Kidney (tissue), 22 donors: ENCODE results near the gene PXDN. TPM values are rescaled to one million over a fixed set of nuclear protein-coding genes. Genes with fewer than 3 reads are reported as not detected.

ENCODE experiments used
- DNase-seq, 5 donors: peaks; one replicate each; pipeline ENCODE4 v3.0.0-alpha.2; 2013 to 2020
- FAIRE-seq: peaks from 2 replicates; lab custom pipeline; 2012; peaks lifted over from hg19 to GRCh38; lab: Jason Lieb, UNC
- H3K27ac ChIP-seq, 2 donors: one replicate each; pipeline ENCODE4 v1.7.0; 2013; ENCODE audit warnings: low read depth in 2 of 2, low read length in 2 of 2, inconsistent platforms in 1 of 2
- H3K27me3 ChIP-seq: one replicate; pipeline ENCODE4 v1.7.1; 2013; ENCODE audit warnings: low read length, inconsistent platforms; ENCODE audit not compliant: control insufficient read depth, insufficient read depth
- H3K36me3 ChIP-seq, 3 donors: one replicate each; pipeline versions ENCODE4 v1.7.0 to v1.7.1; 2013; ENCODE audit warnings: low read length in 3 of 3, control low read depth in 1 of 3, inconsistent platforms in 1 of 3; ENCODE audit not compliant: insufficient read depth in 3 of 3, control insufficient read depth in 2 of 3
- H3K4me1 ChIP-seq, 3 donors: one replicate each; pipeline versions ENCODE4 v1.7.0 to v1.7.1; 2013; ENCODE audit warnings: low read length in 3 of 3, inconsistent platforms in 1 of 3, low read depth in 1 of 3; ENCODE audit not compliant: control insufficient read depth in 2 of 3, insufficient read depth in 2 of 3
- H3K4me3 ChIP-seq, 3 donors: one replicate each; pipeline versions ENCODE4 v1.7.0 to v1.8.1; 2013; ENCODE audit warnings: low read length in 3 of 3, control low read depth in 1 of 3, inconsistent platforms in 1 of 3
- H3K9ac ChIP-seq, 3 donors: one replicate each; pipeline versions ENCODE4 v1.7.0 to v1.7.1; 2013; ENCODE audit warnings: low read length in 3 of 3, control low read depth in 1 of 3, inconsistent platforms in 1 of 3
- H3K9me3 ChIP-seq, 3 donors: one replicate each; pipeline versions ENCODE4 v1.7.0 to v1.7.1; 2013; ENCODE audit warnings: low read length in 3 of 3, control low read depth in 1 of 3, inconsistent platforms in 1 of 3; ENCODE audit not compliant: control insufficient read depth in 2 of 3, insufficient read depth in 1 of 3
- CTCF ChIP-seq: IDR thresholded peaks from 3 replicates; pipeline ENCODE4 v1.5.1; 2012; ENCODE audit warnings: mild to moderate bottlenecking, moderate library complexity, borderline replicate concordance; ENCODE audit not compliant: insufficient read depth; ENCODE audit errors: extremely low read depth
- intact Hi-C: fragments of 100-400 bp; cut with DNase I; formaldehyde crosslinking; loops from one replicate; pipeline ENCODE4 v1.11.1; 2022
- long read RNA-seq, 10 donors: library from polyadenylated mRNA in 1 of 10; unstranded in 1 of 10; transcript quantifications; one replicate each; pipeline ENCODE4 v2.0.0 and lab custom pipeline, GENCODE V29; 2021 to 2026
- polyA plus RNA-seq: library from polyadenylated mRNA; stranded (reverse); fragments of 350-450 nt; fragmentation: Illumina TruSeq; extraction: RNeasy Lipid Tissue Mini Kit (QIAGEN cat#74804); gene quantifications from one replicate; pipeline ENCODE4 v1.2.3, GENCODE V29; 2014; ENCODE audit warnings: low read depth, low replicate concordance; ENCODE audit not compliant: insufficient read depth
- total RNA-seq: library from RNA; stranded (reverse); fragmentation: NEBNext Ultra II Directional; extraction: Animal tissue kit (Norgen Biotek cat#: 25700); gene quantifications from one replicate; pipeline ENCODE4 v1.2.1, GENCODE V29; 2021
- donor health status: control.
- donor health status: control.
- donor health status: control.
- donor health status: control.
- donor health status: control.
- donor health status: DM: yes; HTN: yes; CAD: no.
- donor health status: Normal renal cell carcinoma (clear cell type).

The PXDN gene
- 42.3 TPM for total RNA-seq
- polyA plus RNA-seq = 4.7 TPM
- long read RNA-seq, donor 1, full-length matches to known transcripts = 4 of 33 reads
- long read RNA-seq, donor 1, partial matches to known transcripts = 29 of 33 reads
- long read RNA-seq, donor 1, other reads (novel, unspliced or antisense) = 0 of 33 reads
- long read RNA-seq, donor 2, full-length matches to known transcripts = 7 of 34 reads
- long read RNA-seq, donor 2, partial matches to known transcripts = 27 of 34 reads
- long read RNA-seq, donor 2, other reads (novel, unspliced or antisense) = 0 of 34 reads
- long read RNA-seq, donor 3, full-length matches to known transcripts = 6 of 17 reads
- long read RNA-seq, donor 3, partial matches to known transcripts = 11 of 17 reads
- long read RNA-seq, donor 3, other reads (novel, unspliced or antisense) = 0 of 17 reads
- long read RNA-seq, donor 4, full-length matches to known transcripts = 7 of 56 reads
- long read RNA-seq, donor 4, partial matches to known transcripts = 49 of 56 reads
- long read RNA-seq, donor 4, other reads (novel, unspliced or antisense) = 0 of 56 reads
- long read RNA-seq, donor 5, full-length matches to known transcripts = 1 of 1 reads
- long read RNA-seq, donor 5, partial matches to known transcripts = 0 of 1 reads
- long read RNA-seq, donor 5, other reads (novel, unspliced or antisense) = 0 of 1 reads
- long read RNA-seq, donor 6 = 0 reads
- long read RNA-seq, donor 7, full-length matches to known transcripts = 9 of 41 reads
- long read RNA-seq, donor 7, partial matches to known transcripts = 24 of 41 reads
- long read RNA-seq, donor 7, other reads (novel, unspliced or antisense) = 8 of 41 reads
- long read RNA-seq, donor 8, partial matches to known transcripts = 42 of 45 reads
- long read RNA-seq, donor 8, other reads (novel, unspliced or antisense) = 0 of 45 reads
- long read RNA-seq, donor 9, partial matches to known transcripts = 16 of 20 reads
- long read RNA-seq, donor 9, other reads (novel, unspliced or antisense) = 0 of 20 reads
- long read RNA-seq, donor 10, full-length matches to known transcripts = 2 of 23 reads
- long read RNA-seq, donor 10, partial matches to known transcripts = 21 of 23 reads
- long read RNA-seq, donor 10, other reads (novel, unspliced or antisense) = 0 of 23 reads

GRCh38 chr2:1744446-1745170 lies at the start of gene PXDN:
Gene PXDN, minus strand, starts transcription at chr2:1744515. Its CDS starts 60 bp downstream, at chr2:1744455.
- Histone ChIP-seq H3K9me3 (no peaks in the 10 kb centered on the region), H3K4me1 (no peaks in the 10 kb centered on the region), H3K9ac (no peak within 1 kb of the TSS), H3K27ac (peak within 1 kb of the TSS; percentile 74 to 86), H3K36me3 (no peaks in the 10 kb centered on the region), H3K4me3 (peak within 1 kb of the TSS in 2 of 3 donors; percentile 37 to 62), H3K27me3 (no peaks in the 10 kb centered on the region)
- TF ChIP-seq CTCF = no peak
- FAIRE-seq = no peak
- DNase-seq = peak; percentile 75 to 91 (median 83)
- intact Hi-C loops = loop anchor here (5.0 kb wide), 1 partner anchor 152 kb away; no protein-coding TSS in a partner anchor

GRCh38 chr2:1793868-1794445 lies 49.6 kb upstream of the PXDN start:
- FAIRE-seq (no peak), DNase-seq (peak in 4 of 5 donors; percentile 62 to 85 (median 66))
- H3K9ac ChIP-seq = no peak overlapping the region
- H3K9me3 ChIP-seq = no peaks in the 10 kb centered on the region
- H3K27me3 ChIP-seq = no peaks in the 10 kb centered on the region
- TF ChIP-seq CTCF = no peak
- no peak overlapping the region for H3K27ac ChIP-seq
- no peaks in the 10 kb centered on the region for H3K36me3 ChIP-seq
- H3K4me1 ChIP-seq = no peaks in the 10 kb centered on the region
- intact Hi-C loops = no loop called here
- no peak overlapping the region for H3K4me3 ChIP-seq
